Bronchial epithelial cell (primary cell): ENCODE data around the gene BRAT1. TPM values are rescaled to one million over a fixed set of nuclear protein-coding genes. Genes with fewer than 3 reads are reported as not detected.
"Not testable (repeated sequence)": the region's sequence is repeated elsewhere in the genome, so short reads cannot be mapped to it uniquely, and the experiment has no call there.

Experiments
- DNase-seq: peaks from one replicate; pipeline ENCODE4 v3.0.0-alpha.2; 2010; ENCODE audit warnings: low read depth
- FAIRE-seq: peaks from 2 replicates; lab custom pipeline; 2011; peaks lifted over from hg19 to GRCh38; lab: Jason Lieb, UNC
- H3K27me3 ChIP-seq: 2 replicates; pipeline ENCODE4 v1.5.1; 2011; ENCODE audit warnings: low read length; ENCODE audit not compliant: control insufficient read depth, insufficient read depth
- H3K36me3 ChIP-seq: 2 replicates; pipeline ENCODE4 v1.5.1; 2011; ENCODE audit warnings: low read length; ENCODE audit not compliant: control insufficient read depth, insufficient read depth
- H3K4me3 ChIP-seq: 2 replicates; pipeline ENCODE4 v1.5.1; 2011; ENCODE audit warnings: mild to moderate bottlenecking, low read depth, low read length, control low read depth
- total RNA-seq: library from RNA; depleted of rRNA; stranded (reverse); fragments of >200 nt; gene quantifications from 2 replicates; pipeline ENCODE4 v1.2.1, GENCODE V29; 2014
- TF ChIP-seq, protein P1 (sequence below): IDR thresholded peaks from 2 replicates; pipeline ENCODE4 v1.5.1; 2011; ENCODE audit warnings: mild to moderate bottlenecking, moderate library complexity, low read length, control low read depth, inconsistent platforms; ENCODE audit not compliant: insufficient read depth, severe bottlenecking

Gene BRAT1
- total RNA-seq, 1 donor from 2014 or later: 12.1 TPM

DNA sequence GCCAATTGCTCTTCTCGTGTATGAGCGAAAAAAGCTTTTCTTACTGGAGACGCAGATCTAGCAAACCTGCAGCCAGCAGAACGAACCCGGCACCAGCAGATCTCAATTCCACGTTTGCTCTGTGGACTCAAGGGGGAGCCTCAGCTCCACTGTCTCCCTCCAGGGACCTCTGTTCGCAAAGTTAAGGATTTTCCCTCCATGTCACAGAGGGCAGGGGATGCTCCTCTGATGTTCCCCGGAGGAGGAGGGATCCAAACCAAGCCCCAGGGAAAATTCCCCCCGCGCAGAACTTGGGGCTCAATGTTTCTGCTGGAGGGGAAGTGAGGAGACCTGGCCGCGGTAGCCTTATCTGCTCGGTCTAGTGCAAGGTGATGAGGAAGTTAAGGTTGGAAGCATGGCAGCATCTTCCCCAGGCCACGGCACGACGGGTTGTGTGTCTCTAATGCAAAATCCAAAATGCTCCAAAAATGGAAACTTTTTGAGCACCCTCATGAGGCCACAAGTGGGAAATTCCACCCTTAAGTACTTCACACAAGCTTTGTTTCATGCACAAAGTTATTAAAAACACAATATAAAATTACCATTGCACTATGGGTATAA, 12.5 kb upstream of the BRAT1 start:
- H3K4me3 ChIP-seq: no peak overlapping the region
- H3K36me3 ChIP-seq: no peaks in the 10 kb centered on the region
- TF ChIP-seq, protein P1, sequence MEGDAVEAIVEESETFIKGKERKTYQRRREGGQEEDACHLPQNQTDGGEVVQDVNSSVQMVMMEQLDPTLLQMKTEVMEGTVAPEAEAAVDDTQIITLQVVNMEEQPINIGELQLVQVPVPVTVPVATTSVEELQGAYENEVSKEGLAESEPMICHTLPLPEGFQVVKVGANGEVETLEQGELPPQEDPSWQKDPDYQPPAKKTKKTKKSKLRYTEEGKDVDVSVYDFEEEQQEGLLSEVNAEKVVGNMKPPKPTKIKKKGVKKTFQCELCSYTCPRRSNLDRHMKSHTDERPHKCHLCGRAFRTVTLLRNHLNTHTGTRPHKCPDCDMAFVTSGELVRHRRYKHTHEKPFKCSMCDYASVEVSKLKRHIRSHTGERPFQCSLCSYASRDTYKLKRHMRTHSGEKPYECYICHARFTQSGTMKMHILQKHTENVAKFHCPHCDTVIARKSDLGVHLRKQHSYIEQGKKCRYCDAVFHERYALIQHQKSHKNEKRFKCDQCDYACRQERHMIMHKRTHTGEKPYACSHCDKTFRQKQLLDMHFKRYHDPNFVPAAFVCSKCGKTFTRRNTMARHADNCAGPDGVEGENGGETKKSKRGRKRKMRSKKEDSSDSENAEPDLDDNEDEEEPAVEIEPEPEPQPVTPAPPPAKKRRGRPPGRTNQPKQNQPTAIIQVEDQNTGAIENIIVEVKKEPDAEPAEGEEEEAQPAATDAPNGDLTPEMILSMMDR: peak; percentile 34
- DNase-seq (peak; percentile 9), FAIRE-seq (no peak)
- no peaks in the 10 kb centered on the region for H3K27me3 ChIP-seq

DNA sequence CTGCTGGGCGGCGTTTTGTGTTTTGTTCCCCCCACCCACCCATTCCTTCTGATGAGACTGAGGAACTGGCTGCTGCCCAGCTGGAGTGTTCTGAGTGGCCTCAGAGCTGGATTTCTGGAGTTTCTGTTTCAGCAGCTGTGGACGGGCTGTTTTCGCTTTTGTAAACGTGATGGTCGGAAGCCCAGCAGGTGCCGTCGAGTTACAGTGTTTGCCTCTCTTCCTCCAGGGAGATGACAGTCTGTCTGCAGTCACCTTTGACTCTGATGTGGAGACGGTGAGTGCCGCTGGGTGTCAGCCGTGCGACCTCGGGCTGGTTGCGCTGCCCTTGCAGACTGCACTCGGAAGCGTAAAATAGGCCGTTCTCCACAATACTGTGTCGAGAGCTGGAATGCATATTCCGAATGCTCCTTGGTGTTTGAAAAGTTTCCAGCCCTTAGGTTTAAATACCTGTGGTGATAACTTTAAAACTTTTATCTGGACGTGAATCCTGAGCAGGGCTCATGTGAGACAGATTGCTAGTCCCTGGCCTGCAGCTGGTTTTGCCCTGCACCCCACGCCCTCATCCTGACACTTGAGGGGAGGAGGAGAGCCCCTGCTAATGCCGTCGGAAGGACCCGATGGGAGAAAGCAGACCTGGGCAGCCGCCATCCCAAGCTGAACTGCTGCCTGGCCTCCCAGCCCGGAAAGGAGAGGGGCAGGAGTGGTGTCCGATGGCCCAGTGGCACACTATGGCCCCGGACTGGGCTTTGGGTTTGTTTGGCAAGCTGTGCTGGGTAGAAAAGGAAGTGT, 11.8 kb upstream of the BRAT1 start:
- TF ChIP-seq, protein P1: no peak
- no peak overlapping the region for H3K4me3 ChIP-seq

DNA sequence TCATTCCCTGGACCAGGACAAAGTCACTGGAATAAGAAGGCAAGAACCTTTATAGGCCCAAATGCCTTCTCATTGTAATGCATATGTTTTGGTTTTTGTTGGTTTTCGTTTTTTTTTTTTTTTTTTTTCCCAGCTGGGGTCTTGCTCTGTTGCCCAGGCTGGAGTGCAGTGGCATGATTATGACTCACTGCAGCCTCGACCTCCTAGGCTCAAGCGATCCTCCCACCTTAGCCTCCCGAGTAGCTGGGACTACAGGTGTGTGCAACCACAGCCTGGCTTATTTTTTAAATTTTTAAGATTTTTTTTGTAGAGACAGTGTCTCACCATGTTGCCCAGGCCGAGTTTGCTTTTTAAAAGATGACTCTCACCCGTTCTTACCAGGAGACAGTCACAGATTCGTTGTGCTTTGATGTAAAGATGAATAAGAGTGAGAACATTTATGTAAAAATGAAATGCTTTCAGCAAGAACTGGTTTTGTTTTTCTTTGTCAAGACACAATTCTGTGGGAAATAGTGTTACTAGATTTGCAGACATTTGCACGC, 11.1 kb upstream of the BRAT1 start:
- H3K36me3 ChIP-seq: no peaks in the 10 kb centered on the region
- H3K4me3 ChIP-seq: no peak overlapping the region
- FAIRE-seq: no peak
- TF ChIP-seq, protein P1: no peak
- DNase-seq: no peak
- no peaks in the 10 kb centered on the region for H3K27me3 ChIP-seq

More for the DNA sequence above, 11.8 kb upstream of the BRAT1 start:
- no peak for FAIRE-seq
- DNase-seq: no peak
- no peaks in the 10 kb centered on the region for H3K36me3 ChIP-seq
- H3K27me3 ChIP-seq: no peaks in the 10 kb centered on the region

DNA sequence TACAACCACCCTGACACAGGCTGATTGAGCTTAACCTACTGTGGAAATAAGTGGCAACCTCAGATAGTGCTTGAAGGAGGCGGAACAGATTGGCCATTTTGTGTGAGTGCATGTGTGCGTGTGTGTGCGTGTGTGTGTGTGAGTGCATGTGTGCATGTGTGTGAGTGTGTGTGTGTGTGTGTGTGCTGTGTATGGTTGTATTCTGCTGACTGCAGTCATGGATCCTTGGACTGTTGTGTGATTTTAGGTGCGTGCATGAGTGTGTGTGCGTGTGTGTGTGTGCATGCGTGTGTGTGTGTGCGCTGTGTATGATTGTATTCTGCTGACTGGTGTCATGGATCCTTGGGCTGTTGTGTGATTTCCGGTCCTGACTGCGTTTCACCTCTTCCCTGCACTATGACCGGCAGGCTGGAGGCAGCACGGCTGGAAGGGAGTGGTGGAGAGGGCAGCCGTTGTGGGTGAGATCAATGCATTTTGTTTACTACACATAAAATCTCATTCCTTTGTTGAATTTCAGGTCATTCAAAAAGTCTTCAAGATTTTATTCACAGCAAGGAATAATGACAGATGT, 9.7 kb upstream of the BRAT1 start:
- DNase-seq (no peak), FAIRE-seq (peak; percentile 60)
- Histone ChIP-seq H3K36me3 (no peaks in the 10 kb centered on the region), H3K27me3 (no peaks in the 10 kb centered on the region), H3K4me3 (no peak overlapping the region)
- TF ChIP-seq, protein P1: no peak

DNA sequence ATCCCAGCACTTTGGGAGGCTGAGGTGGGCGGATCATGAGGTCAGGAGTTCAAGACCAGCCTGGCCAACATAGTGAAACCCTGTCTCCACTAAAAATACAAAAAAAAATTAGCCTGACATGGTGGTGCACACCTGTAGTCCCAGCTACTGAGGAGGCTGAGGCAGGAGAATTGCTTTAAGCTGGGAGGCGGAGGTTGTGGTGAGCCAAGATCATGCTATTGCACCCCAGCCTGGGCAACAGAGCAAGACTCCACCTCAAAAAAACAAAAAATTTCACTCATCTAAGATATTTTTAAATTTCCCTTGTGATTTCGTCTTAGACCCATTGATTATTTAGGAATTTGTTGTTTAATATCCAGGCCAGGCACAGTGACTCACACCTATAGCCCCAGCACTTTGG, 8.6 kb upstream of the BRAT1 start:
- H3K36me3 ChIP-seq, H3K27me3 ChIP-seq, DNase-seq, H3K4me3 ChIP-seq, FAIRE-seq: not testable (repeated sequence)
